GM18861 (cell line): ENCODE measurements around the gene DEXI.
A peak's percentile ranks its signal among the peaks of the same experiment; 100 is the strongest.

ENCODE experiments used
- ATAC-seq: cut with Tn5 transposase; IDR thresholded peaks from one replicate; pipeline ENCODE4 v1.9.1; 2021; ENCODE audit not compliant: unreplicated experiment

Gene DEXI

DNA sequence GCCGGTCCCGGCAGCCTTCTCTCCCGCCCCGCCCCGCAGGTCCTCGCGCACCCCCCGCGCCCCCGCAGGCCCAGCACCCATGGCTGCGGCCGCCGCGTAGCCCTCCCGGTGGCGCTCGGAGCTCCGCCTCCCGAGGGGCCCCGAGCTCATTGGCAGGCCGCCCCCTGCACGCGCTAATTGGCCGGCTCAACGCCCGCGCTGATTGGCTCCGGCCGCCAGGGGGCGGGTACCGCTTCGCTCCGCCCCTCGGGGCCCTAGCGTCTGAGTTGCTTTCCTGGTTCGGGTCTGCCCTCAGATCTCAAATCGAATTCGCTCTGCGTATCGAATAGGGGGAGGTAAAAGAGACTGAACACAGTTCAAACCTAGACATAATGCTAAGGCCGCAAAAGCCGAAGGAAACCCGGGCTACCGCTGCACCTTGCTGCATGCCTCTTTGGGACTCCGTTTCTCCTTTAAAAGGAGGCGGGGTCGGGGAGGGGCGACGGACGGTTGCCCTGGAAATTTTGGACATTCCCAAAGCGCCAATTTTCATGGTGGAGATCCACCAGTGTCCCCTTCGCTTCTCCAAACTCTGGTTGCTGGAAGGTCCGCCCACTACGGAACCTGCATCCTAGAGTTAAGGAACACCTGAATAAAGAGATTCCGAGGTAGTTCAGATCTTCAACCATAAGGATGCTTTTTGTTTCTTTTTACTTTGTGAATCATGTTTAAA lies at the start of gene DEXI:
Gene DEXI, minus strand, starts transcription at position 117 of the 712 bp plus-strand sequence. CDS start 463 bp downstream, outside the sequence.
- ATAC-seq = peak; percentile 47

DNA sequence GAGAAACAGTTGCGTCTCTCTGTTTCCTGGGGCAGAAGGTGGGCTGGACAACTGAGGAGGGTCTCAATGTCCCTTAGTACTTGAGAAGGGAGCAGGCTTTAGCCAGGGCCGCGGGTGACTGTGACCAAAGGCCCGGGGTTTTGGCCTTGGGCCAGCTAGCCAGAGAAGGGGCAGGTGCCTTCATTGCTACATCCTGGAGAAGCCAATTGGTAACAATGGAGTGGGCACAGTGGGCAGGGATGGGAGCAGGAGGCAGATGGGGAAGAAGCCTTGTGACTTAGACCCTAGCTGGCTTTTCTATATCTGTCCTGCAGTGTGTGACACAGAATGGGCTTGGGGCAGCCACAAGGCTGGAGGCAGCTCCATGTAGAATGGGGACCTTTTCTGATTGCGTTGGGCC lies 48.1 kb upstream of the DEXI start:
- ATAC-seq = no peak

DNA sequence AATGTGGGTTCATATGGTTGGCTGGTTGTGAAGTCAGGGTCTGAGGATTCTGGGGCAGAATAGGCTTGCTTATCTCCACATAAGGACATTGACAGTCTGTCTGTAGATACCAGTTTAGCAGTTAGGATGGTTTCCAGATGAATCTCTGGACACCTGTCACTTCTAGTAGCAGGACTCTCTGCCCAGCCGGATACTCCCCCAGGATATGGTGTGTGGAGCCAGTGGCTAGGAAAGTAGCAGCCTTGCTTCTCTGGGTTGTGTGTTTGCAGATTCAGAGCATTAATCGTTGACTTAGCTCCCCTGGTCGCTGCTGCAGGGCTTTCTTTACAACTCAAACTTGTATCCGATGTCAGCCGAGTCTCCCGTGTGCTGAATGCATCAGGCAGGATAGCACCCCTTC lies 47.3 kb upstream of the DEXI start:
- ATAC-seq = no peak

DNA sequence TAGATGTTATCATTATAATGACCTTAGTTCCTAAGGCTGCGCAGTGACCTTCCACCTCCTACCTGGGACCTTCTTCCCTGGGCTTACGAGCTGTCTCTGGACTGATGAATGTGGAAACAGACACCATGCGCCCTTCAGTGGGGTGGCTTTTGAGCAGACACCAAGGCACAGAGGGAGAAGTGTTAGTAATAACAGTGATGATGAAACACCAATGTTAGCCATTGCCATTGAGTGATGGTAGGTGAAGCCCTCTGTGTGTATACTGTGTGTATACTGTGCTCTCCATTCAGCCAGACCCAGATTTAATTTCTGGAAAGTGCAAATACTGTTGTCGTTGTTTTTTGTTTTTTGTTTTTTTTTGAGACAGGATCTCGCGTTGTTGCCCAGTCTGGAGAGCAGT lies 46.6 kb upstream of the DEXI start:
- no peak for ATAC-seq

DNA sequence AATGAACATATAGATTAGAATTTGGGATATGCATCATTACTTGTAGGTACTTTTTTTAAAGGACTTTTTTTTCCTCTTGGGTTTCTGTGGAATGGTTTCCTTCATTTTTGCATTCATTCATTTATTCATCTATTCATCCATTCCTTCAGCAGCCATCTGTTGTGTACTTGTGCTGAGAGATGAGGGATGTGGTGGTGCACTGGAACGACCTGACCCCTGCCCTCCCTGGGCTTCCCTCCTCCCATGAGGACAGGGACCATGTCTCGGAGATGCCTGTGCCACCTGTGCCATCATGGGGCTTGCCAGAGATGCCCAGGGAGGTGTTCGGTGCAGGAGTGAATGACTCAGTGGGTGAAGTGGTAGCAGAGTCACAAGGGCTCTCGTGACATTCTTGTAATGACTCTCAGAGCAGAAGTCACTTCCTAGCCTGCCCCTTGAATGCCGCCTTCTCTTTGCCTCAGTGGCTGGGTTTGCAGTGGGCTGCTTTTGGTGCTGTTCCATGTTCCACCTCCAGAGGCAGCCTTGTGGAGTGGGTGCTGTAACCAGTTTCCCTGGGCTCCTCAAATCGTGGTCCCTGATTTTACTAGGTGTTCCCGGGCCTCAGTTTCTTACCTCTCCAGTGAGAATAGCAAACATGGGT lies 46.0 kb upstream of the DEXI start:
- peak; percentile 52 for ATAC-seq

DNA sequence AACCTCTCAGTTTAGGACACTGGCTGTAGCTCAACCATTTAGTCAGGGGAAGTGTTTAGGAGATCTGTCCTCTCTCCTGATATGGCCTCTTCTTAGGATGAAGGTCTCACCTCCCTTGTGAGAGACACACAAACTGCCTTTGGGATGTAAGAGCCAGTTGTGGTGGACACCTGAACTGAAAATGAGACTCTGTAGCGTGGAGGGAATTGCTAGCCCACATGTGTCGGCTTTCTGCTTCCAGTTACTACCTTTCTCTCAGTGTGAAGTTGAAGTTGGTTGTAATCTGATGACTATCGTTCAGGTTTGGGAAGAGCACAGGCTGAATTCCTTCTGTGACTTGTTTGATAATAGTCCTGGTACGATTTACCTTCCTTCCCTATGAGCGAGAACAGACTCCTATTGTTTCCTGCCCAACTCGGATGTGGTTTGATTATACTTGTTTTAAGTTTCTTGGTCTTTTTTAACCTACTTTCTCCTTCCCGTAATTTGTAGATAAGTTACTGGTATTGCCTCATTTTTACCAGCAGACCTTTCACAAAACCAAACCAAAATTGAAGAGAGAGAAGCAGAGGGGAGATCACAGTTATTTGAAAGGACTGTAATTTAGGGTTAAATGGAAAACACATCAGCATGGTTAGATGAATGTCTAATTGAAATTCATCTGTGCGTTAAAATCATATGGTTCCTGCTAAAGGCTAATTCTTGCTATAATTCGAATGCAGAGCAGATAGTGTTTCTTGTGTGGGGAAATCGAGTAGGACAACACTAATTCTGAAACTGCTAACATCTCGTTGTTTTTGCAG lies 45.3 kb upstream of the DEXI start:
- peak; percentile 18 for ATAC-seq

DNA sequence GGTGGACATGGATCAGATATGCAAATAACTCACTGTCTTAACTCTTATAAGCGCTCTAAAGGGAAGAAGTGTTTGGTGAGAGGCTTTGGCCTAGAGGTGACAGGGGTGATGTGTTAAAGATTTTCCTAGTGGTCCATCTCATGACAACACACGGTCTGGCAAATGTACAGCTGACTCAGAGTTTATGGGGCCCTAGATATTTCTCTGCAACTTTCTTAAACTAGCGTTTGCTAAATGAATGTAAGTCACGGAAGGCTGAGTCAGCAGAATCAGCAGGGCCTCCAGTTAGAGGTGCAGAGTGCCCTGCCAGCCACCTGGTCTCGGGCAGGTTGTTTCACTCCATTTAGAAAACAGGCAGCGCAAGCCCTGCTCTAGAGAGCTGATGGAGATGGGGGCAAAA lies 42.2 kb upstream of the DEXI start:
- no peak for ATAC-seq

DNA sequence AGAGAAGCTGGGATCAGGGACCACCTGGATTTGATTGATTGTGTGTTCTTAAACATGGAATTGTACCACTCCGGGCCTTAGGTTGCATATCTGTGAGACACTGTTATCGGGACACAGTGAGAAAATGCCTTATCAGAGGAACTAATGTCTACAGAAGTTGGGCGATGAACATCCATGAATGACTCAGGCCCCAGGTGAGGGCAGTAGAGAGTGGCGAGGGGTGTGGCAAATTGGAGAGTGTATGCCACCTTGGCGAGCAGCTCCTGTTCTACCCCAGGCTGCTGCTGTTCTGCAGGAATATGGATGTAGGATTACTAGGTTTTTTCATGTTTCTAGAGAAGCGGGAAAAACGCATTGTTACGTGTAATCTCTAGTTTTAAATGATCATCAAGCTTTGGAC lies 40.9 kb upstream of the DEXI start:
- peak; percentile 3 for ATAC-seq

DNA sequence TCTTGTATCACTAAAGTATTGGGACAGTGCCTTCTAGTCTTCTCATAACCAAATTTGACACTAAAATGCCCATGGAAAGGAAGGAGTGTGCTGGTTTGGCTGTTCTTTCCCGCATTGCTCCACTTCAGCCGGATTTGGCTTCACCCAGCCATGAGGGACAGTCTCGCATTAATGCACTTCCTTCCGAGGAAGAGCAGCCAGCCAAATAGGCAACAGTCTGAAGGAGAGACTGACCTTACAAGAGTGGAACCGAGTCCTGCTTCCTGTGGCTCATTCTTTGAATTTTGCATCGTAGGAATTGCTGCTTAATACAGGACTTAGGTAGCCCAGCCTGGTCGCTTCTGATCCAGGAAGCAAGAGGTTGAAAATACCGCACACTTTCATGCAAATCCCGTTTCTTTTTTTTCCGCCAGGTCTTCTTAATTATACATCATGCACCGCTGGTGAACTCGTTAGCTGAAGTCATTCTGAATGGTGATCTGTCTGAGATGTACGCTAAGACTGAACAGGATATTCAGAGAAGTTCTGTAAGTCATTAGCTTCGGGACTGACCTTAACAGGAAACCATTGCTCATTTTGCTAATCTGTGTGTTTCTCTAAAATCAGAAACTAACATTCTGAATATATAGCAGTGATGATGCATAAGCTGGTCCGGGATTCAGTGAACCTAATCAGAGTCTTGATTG lies 40.3 kb upstream of the DEXI start:
- peak; percentile 33 for ATAC-seq

DNA sequence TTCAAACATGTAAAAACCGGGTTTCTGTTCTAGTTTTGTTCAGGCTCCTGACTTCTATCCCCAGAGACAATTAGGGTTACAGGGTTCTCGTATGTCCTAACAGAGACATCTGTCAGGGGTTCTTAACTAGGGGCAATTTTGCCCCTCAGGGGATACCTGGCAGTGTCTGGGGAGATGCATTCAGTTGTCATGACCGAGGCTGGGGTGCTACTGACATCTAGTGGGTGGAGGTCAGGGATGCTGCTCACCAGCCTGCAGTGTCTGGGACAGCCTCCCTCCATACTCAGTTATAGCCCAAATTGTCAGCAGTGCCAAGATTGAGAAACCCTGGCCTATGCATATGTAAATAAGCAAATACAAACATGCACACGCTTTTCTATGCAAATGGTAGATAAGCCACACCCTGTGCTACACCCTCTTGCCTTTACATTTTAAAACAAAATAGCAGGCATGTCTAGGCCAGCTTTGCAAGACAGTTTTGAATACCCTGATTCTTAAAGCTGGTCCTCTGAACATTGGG lies 39.5 kb upstream of the DEXI start:
- peak; percentile 58 for ATAC-seq

DNA sequence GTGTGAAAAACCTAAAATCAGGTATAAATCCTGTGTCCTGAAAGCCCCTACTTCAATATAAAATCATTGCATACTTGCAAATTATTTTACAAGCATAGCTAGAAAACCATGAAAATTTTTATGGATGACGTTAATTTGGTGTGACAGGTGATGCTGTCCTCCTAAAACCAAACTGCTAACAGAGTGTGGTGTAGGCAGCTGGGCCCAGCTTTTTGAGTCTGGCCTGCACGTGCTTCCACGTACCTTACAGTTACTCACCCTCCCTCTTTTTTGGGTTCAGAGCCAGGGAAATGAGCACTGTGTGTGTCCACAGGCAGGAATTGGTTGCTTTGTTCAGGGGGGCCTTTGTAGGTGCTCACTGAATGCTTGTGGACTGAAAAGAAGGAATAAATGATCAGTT lies 38.5 kb upstream of the DEXI start:
- ATAC-seq = no peak

DNA sequence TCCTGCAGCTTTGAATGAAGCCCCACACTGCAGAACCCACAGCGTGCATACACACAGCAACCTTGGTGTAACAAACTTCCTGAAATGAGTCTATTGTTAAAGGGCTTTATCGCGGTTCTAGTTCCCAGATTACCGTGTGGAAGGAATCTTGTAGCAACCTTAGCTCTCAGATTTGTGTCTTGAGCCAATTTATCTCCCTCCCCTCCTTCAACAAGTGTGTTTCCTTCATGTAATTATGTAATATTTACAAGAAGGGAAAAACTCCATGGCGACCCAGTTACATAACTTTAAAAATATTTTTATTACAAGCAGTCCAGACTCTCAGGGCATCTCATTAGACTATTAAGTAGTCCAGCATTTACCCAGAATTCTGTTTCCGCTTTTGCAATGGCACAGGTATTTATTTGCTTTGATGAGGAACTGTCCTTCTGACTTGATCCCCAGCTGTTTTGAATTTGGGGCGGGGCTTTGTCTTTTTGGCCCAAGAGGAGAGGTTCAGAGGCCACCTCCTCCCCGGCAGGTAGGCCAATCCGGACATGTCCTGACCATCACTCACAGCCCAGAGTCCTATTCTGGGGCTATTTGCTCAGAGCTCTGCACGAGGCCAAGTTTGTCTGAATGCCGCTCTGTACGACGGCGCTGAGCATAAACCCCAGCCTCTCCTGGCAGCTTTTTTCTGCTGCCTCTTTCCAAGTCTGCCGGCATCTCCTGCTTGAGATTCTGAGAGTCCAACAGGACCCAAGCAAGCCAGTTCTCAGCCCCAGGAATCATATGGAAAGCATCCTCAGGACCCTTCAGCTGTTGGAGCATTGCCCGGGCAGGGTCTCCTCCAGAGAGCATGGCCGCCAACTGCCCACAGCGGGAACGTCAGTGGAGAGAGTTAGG lies 37.7 kb upstream of the DEXI start:
- no peak for ATAC-seq

DNA sequence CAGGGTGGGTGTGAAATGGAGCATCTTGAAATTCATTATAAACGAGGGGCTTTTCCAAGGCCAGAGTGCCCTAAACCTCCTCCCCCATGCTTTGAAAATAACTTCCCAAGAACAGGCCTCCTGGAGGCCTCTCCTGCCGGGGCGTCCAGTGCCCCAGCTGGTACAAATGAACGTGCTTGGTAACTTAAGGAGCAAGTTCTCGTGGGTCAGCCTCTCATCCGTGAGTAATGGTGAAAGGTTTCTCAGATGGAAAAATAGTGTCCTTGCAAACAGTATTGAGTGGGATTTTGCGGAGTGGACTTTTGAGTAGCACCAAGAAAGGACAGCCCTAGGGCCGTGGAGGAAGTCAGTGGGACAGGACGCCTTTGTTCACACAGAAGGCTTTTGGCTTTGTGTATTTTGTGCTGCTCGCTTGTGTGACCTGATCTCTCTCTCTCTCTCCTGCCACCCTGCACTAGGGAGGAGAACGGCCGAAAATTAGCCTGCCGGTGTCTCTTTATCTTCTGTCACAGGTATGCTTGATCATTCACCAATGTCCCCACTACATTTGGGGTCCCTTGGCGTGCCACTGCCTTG lies 36.7 kb upstream of the DEXI start:
- ATAC-seq = no peak

DNA sequence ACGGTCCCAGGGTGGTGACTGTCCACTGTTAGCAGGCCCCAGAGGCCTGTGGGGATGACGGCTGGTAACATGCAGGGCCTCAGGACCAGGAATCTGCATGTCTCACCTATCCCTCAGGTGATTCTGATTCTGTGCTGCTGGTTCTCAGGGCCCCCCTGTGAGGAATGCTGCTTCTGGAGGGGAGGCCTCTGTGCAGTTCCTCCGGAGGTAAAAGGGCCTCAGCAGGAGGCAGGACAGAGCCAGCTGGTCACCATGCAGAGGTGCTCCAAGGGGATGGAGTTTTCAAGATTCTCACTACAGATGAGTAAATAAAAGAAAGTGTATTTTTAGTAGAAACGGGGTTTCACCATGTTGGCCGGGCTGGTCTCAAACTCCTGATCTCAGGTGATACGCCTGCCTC lies 35.9 kb upstream of the DEXI start:
- no peak for ATAC-seq

DNA sequence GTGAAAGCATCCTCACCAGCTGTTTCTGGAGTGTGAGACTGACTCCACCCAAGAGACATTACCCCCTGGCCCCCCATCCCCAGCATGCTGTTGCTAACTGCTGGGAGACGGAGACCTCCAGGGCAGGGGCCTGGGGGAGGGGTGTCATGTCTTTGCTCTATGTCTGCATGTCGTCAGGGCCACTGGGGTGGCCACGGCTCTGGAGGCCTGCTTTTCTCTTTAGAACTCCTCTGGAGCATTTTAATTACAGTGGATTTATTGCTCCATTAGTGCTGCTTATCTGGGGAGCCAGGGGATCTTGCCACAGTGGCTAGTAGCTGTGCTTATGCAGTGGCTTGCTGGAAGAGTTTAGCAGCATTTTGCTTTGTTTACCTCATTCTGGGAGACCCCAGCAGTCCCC lies 34.4 kb upstream of the DEXI start:
- no peak for ATAC-seq

DNA sequence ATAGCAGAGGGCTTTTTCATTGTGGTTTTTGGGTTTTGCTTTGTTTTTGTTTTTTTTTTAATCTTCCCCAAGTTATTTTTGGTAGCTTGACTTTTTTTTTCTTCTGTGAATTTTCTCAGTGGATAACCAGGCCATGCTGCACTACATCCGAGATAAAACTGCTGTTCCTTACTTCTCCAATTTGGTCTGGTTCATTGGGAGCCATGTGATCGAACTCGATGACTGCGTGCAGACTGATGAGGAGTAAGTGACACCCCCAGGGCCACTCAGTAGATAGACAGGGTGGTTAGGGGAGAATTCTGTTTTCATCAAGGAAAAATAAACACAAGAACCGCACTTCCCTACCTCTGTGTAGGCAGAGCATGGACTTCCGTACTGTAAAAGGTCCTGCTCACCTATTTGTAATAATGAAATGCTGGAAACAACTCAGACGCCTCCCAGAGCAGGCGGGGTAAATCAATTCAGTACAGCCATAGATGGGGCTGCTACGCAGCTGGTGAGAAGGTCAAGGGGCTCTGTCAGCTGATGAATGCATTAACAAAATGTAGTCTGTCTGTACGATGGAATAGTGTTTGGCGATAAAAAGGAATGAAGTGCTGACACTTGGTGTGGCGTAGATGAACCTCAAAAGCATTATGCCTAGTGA lies 30.7 kb upstream of the DEXI start:
- no peak for ATAC-seq

DNA sequence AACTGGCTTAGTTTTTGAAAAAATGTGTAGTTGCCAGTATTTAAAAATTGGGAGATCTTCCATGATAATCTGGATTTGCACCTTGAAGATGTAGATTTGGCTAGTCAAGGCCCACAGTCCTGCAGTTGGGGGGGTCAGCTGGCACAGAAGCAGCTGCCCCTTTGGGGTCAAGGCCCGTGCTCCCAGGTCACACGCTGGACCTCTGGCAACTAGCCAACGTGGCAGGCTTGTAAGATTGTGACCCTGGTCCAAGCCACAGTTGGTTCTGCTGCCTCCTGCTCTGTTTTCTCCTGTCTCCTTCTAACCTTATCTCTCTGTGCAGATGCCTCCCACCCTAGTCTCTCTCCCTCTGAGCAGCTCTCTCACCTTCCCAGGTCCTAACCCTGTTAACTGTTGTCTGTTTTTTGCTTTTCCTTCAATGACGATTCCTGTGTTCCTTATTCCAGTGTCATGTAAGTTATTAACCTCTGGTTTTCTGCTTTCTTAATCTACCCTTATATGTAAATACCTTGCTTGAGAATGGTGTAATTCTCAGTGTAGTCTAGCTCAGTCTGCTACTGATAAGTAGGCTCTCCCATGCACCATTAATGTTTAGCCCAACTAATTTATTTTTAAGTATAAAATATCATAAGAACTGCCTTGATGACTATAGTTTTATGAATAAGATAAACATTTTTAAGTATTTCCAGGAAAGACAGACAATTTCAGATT lies 30.0 kb upstream of the DEXI start:
- no peak for ATAC-seq

DNA sequence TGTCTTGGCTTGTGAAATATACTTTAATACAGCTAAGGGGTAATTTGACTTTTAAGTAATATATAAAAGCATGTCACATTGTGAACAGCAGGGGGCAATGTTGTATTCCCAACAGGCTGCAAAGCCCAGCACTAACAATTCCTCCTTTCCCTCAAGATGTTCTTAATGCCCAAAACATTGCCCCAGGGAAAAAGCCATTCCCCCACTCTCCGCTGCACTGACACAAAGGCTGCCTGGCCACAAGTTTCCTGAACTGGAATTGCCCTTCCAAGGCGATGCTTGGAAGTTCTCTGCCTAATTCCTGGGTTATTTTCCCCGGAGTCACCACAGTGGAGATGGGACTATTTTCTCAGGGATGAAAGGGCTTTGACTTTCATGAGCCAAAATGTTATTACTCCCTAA lies 29.3 kb upstream of the DEXI start:
- no peak for ATAC-seq

DNA sequence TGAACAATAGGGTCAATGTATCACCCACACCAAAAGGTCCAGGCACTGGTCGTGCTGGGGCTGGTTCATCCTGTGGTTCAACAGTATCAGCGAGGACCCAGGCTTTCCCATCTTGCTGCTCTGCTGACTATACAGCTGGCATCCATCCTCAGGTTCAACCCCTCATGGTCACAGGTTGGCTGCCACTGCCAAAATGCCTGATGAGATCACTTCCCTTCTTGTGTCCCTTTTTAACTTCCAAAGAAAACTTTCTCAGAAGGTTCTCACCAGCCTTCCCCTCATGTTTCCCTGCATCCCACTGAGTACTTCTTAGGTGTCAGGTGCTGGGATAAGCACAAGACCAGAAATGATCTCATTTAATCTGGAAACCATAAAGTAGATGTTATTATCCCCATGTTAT lies 27.8 kb upstream of the DEXI start:
- no peak for ATAC-seq
